Tibial nerve (tissue), 4 donors: Measurements from ENCODE around the gene NUMB. TPM values are rescaled to one million over a fixed set of nuclear protein-coding genes. Genes with fewer than 3 reads are reported as not detected.

Experiments
- DNase-seq, 2 donors: peaks; one replicate each; pipeline ENCODE4 v3.0.0-alpha.2; 2019; ENCODE audit warnings: low spot score in 2 of 2
- H3K27ac ChIP-seq, 4 donors: fragments of 200-600 bp; sonication (generic) in 3 of 4; one replicate each; pipeline ENCODE4 v1.5.1; 2017 to 2019; ENCODE audit warnings: mild to moderate bottlenecking in 1 of 4
- H3K27me3 ChIP-seq, 2 donors: fragments of 200-600 bp; sonication (generic) in 1 of 2; one replicate each; pipeline versions ENCODE4 v1.5.1 to v1.6.0; 2017 to 2019
- H3K36me3 ChIP-seq, 3 donors: fragments of 200-600 bp; sonication (generic); one replicate each; pipeline ENCODE4 v1.5.1; 2018 to 2019
- H3K4me1 ChIP-seq, 4 donors: fragments of 200-600 bp; sonication (generic) in 3 of 4; one replicate each; pipeline ENCODE4 v1.5.1; 2017 to 2019
- H3K4me3 ChIP-seq, 4 donors: fragments of 200-600 bp; sonication (generic) in 3 of 4; one replicate each; pipeline ENCODE4 v1.5.1; 2017 to 2019; ENCODE audit warnings: mild to moderate bottlenecking in 1 of 4, moderate library complexity in 1 of 4
- H3K9me3 ChIP-seq, 4 donors: fragments of 200-600 bp; sonication (generic) in 3 of 4; one replicate each; pipeline ENCODE4 v1.5.1; 2017 to 2019
- CTCF ChIP-seq, 5 experiments: fragments of 200-600 bp in 3 of 5; fragments of 450-650 bp in 2 of 5; sonication (generic) in 3 of 5; IDR thresholded peaks; one replicate each; pipeline ENCODE4 v1.5.1; 2016 to 2019; ENCODE audit warnings: antibody characterized with exemption in 5 of 5, mild to moderate bottlenecking in 3 of 5, moderate library complexity in 2 of 5
- EP300 ChIP-seq, 2 donors: sonication (generic); formaldehyde crosslinking; IDR thresholded peaks; one replicate each; pipeline ENCODE4 v1.6.1; 2017; ENCODE audit warnings: antibody characterized with exemption in 2 of 2, mild to moderate bottlenecking in 1 of 2
- POLR2A ChIP-seq, 2 donors: fragments of 450-650 bp; IDR thresholded peaks; one replicate each; pipeline ENCODE4 v1.6.1; 2017; ENCODE audit warnings: antibody characterized with exemption in 2 of 2, mild to moderate bottlenecking in 2 of 2, moderate library complexity in 2 of 2
- WGBS, 2 donors: methylation state at CpG; one replicate each; pipeline ENCODE4 v1.1.5; 2018; 5-methylcytosine and 5-hydroxymethylcytosine counted together
- total RNA-seq, 4 donors: library from RNA; depleted of rRNA; stranded (reverse); fragments of >200 nt; gene quantifications; one replicate each; pipeline ENCODE4 v1.1.0, GENCODE V29; 2016

NUMB gene
- total RNA-seq = 10 to 100 TPM; 50.7 to 81.9 (median 60.2) TPM

DNA sequence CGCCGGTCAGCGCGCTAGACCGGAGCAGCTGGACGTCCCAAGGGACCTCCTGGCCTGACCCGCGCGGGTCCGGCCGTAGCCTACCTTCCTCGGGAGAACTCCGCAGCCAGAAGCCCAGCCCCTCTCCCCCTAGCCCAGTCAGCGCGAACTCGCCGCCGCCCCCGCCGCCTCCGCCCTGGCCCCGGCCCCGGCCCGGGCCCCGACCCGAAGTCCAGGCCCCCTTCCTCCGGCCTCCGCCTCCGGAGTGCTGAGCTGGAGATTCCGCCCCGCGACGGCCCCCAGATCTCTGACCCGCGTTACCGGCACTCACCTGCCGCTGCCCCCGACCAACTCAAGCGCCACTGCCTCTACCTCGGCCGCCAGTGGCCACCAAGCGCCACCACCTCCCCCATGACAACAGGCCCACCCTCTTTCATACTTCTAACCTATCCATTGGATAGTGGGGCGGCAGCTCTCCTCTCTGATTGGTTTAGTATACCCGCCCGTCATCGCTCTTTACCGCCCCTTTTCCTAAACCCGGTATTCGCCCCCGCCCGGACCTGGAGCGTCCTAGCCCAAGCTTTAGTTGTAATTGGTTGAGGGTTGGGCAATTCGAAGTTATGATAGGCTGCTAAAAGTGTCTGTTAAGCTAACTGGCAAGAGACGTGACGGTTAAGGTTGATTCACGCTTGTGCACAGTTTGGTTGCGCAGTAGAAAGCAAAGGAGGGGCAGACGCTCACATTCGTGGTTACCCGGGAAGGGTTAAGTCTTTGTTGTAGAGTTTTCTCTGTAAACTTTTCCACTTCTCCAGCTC lies at the start of gene NUMB:
TSS of gene NUMB (minus strand) at position 364 of the 794 bp plus-strand sequence. CDS start 102,795 bp downstream, outside the sequence.
- Histone ChIP-seq H3K4me1 (peaks cover 0 to 73% (median 29%) of the 10 kb centered on the region in 4 donors), H3K4me3 (peak within 1 kb of the TSS; percentile 76 to 100 (median 89)), H3K27me3 (no peaks in the 10 kb centered on the region), H3K36me3 (no peaks in the 10 kb centered on the region), H3K27ac (peak within 1 kb of the TSS; percentile 93 to 95 (median 95)), H3K9me3 (no peaks in the 10 kb centered on the region)
- DNase-seq = peak; percentile 96 to 98
- 1% methylated on average over 45 to 49 of the region's 60 CpGs for WGBS, 2 donors
- TF ChIP-seq CTCF (IDR thresholded peaks at IDR 0.05) (peak in 2 of 5 experiments; percentile 46 to 64), EP300 (IDR thresholded peaks at IDR 0.05) (peak in 1 of 2 donors; percentile 87), POLR2A (IDR thresholded peaks at IDR 0.05) (peak; percentile 32 to 82)

DNA sequence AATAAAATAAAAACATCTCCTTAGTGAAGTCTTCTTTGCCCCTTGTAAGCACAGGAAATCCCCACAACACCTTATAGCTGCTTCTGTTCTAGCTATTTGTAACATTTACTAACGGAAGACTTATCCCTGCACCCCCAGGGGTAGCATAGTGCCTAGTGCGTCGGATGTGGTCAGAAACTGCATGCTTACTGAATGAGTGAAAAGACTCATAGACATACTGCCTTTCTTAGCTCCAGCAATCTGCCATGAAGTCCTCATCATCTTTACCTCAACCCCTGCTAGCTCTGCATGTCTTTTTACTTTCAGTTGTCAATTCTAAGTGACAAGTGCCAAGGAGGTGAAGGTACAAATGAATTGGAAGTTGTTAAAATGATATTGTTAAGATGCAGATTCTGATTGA lies 45.3 kb upstream of the NUMB start:
- Histone ChIP-seq H3K27me3 (no peaks in the 10 kb centered on the region), H3K9me3 (no peaks in the 10 kb centered on the region), H3K36me3 (peaks cover 0 to 76% (median 0%) of the 10 kb centered on the region in 3 donors), H3K27ac (no peak overlapping the region), H3K4me1 (no peaks in the 10 kb centered on the region), H3K4me3 (no peak overlapping the region)
- 82 to 87% methylated on average over 3 of the region's 3 CpGs for WGBS, 2 donors
- TF ChIP-seq POLR2A (IDR thresholded peaks at IDR 0.05) = no peak
- no peak for TF ChIP-seq EP300 (IDR thresholded peaks at IDR 0.05)
- DNase-seq = no peak

DNA sequence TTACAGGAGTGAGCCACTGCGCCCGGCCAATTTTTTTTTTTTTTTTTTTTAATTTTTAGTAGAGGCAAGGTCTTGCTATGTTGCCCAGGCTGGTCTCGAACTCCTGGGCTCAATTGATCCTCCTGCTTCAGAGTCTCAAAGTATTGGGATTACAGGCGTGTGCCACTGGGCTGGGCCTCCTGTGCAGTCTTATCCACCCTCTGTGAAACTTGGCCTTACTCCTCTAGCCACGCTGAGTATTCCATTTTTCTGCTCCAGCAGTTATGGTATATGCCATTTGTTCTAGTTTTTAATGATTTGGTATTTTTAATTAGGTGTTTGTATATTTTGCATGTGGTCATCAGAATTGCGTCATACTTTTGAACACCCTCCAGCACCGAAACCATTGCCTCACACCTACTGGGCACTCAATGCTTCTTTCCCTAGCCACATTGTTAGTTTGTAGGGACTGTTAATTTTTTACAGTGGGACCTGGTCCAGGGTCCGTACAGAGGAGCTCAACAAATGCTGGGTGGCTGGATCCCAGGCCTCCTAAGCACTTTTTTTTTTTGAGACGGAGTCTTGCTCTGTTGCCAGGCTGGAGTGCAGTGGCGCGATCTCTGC lies 43.8 kb upstream of the NUMB start:
- no peaks in the 10 kb centered on the region for H3K27me3 ChIP-seq
- no peak overlapping the region for H3K27ac ChIP-seq
- WGBS, 2 donors = 92 to 94% methylated on average over 11 of the region's 11 CpGs
- H3K4me1 ChIP-seq = no peaks in the 10 kb centered on the region
- no peak overlapping the region for H3K4me3 ChIP-seq
- TF ChIP-seq POLR2A (IDR thresholded peaks at IDR 0.05) (no peak), EP300 (IDR thresholded peaks at IDR 0.05) (no peak), CTCF (IDR thresholded peaks at IDR 0.05) (no peak)
- peaks cover 0 to 81% (median 0%) of the 10 kb centered on the region in 3 donors for H3K36me3 ChIP-seq
- no peaks in the 10 kb centered on the region for H3K9me3 ChIP-seq
- DNase-seq = no peak

- DNase-seq = no peak
- Histone ChIP-seq H3K4me1 (no peaks in the 10 kb centered on the region), H3K27me3 (no peaks in the 10 kb centered on the region), H3K36me3 (peaks cover 0 to 77% (median 0%) of the 10 kb centered on the region in 3 donors), H3K27ac (no peak overlapping the region), H3K4me3 (no peak overlapping the region), H3K9me3 (no peaks in the 10 kb centered on the region)
- 85 to 96% methylated on average over 5 to 6 of the region's 6 CpGs for WGBS, 2 donors
- TF ChIP-seq CTCF (IDR thresholded peaks at IDR 0.05) (no peak), POLR2A (IDR thresholded peaks at IDR 0.05) (no peak), EP300 (IDR thresholded peaks at IDR 0.05) (no peak)
Measured at GRCh38 chr14:73500360-73500759, 42.0 kb upstream of the NUMB start.

GRCh38 chr14:73494593-73494992 lies 36.2 kb upstream of the NUMB start:
- WGBS, 2 donors = 97 to 100% methylated on average over 2 of the region's 2 CpGs
- Histone ChIP-seq H3K4me1 (peaks cover 0 to 35% (median 23%) of the 10 kb centered on the region in 4 donors), H3K4me3 (no peak overlapping the region), H3K9me3 (no peaks in the 10 kb centered on the region), H3K36me3 (peaks cover 0 to 56% (median 0%) of the 10 kb centered on the region in 3 donors), H3K27ac (no peak overlapping the region), H3K27me3 (no peaks in the 10 kb centered on the region)
- no peak for DNase-seq
- TF ChIP-seq POLR2A (IDR thresholded peaks at IDR 0.05) = no peak
- no peak for TF ChIP-seq CTCF (IDR thresholded peaks at IDR 0.05)
- no peak for TF ChIP-seq EP300 (IDR thresholded peaks at IDR 0.05)
